ENCODE measurements around the gene FOXO1.

DNA sequence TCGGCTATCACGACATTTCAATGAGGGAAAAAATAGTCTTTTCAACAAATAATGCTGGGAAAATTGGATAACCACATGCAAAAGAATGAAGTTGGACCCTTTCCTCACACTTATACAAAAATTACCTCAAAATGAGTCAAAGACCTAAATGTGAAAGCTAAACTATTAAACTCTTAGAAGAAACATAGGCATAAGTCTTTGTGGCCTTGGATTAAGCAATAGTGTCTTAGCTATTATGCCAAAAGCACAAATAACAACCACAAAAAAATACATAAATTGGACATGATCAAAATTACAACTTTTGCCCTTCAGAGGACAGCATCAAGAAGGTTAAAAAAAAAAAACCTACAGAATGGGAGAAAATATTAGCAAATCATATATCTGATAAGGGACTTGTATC lies 156.6 kb downstream of the FOXO1 start:
- TF ChIP-seq POLR2A (IDR thresholded peaks at IDR 0.05), result no peak
- TF ChIP-seq, protein P1, sequence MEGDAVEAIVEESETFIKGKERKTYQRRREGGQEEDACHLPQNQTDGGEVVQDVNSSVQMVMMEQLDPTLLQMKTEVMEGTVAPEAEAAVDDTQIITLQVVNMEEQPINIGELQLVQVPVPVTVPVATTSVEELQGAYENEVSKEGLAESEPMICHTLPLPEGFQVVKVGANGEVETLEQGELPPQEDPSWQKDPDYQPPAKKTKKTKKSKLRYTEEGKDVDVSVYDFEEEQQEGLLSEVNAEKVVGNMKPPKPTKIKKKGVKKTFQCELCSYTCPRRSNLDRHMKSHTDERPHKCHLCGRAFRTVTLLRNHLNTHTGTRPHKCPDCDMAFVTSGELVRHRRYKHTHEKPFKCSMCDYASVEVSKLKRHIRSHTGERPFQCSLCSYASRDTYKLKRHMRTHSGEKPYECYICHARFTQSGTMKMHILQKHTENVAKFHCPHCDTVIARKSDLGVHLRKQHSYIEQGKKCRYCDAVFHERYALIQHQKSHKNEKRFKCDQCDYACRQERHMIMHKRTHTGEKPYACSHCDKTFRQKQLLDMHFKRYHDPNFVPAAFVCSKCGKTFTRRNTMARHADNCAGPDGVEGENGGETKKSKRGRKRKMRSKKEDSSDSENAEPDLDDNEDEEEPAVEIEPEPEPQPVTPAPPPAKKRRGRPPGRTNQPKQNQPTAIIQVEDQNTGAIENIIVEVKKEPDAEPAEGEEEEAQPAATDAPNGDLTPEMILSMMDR (IDR thresholded peaks at IDR 0.05), result no peak
